Progenitor cell of endocrine pancreas (in vitro differentiated cells): Measurements from ENCODE around the gene FUT7. TPM values are rescaled to one million over a fixed set of nuclear protein-coding genes. Genes with fewer than 3 reads are reported as not detected.

Experiments used
- DNase-seq: peaks from one replicate; pipeline ENCODE4 v3.0.0; 2021; ENCODE audit warnings: low spot score; ENCODE audit not compliant: unreplicated experiment
- H3K27ac Mint-ChIP-seq: 2 replicates; pipeline ENCODE4 v1.8.0; 2021; ENCODE audit warnings: mild to moderate bottlenecking, moderate library complexity, mixed read lengths
- H3K27me3 Mint-ChIP-seq: 2 replicates; pipeline ENCODE4 v1.8.0; 2021; ENCODE audit warnings: mixed read lengths
- H3K36me3 Mint-ChIP-seq: 2 replicates; pipeline ENCODE4 v1.8.0; 2022; ENCODE audit warnings: mixed read lengths; ENCODE audit not compliant: insufficient read depth
- H3K4me1 Mint-ChIP-seq: 2 replicates; pipeline ENCODE4 v1.8.0; 2021; ENCODE audit warnings: low read depth, mixed read lengths
- H3K4me3 Mint-ChIP-seq: 2 replicates; pipeline ENCODE4 v1.8.0; 2021; ENCODE audit warnings: low read depth, mild to moderate bottlenecking, moderate library complexity, mixed read lengths
- H3K9me3 Mint-ChIP-seq: 2 replicates; pipeline ENCODE4 v1.8.0; 2021; ENCODE audit warnings: low read depth, mixed read lengths
- CTCF ChIP-seq: fragments of 200-600 bp; sonication (generic); IDR thresholded peaks from one replicate; pipeline ENCODE4 v1.5.0; 2021; ENCODE audit warnings: antibody characterized with exemption, mild to moderate bottlenecking; ENCODE audit not compliant: unreplicated experiment
- total RNA-seq: library from RNA; stranded (reverse); gene quantifications from 2 replicates; pipeline ENCODE4 v1.2.1, GENCODE V29; 2021

FUT7 gene
- total RNA-seq, 1 donor from 2014 or later, result not detected

DNA sequence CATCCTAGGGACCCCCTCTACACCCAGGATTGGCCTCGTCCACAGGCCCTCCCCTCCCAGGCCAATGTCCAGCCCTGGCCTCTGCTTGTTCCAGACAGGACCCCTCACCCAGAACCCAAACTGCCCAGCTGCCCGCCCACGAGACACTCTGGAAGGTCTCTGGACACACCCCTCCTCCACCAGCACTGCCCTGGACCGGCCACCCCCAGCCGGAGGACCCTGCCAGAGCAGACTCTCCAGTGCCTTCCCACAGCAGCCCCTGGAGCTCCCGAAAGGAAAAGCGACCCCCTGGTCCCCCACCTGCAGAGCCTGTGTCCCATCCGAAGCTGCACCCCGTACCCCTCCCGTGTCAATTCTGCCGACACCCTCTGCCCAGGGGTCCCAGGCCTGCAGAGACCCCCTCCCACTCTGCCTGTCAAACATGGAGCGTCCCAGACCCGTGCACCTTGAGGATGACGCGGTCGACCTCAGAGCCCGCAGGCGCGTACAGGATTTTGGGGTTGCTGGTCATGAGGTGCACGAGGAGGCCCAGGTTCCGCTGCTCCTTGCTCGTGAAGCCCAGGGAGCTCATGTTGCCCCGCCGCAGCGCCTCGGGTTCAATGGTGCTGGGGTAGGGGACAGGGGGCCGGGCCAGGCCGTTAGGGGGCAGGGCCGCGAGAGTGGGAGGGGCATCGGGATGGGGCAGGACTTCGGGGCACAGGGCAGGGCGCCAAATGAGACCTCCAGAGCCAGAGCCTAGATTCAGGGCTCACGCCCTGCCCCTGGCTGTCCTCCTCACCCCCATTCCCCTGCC lies 11.8 kb downstream of the FUT7 start:
- no peaks in the 10 kb centered on the region for H3K4me1 Mint-ChIP-seq
- TF ChIP-seq CTCF, result no peak
- H3K4me3 Mint-ChIP-seq, result no peak overlapping the region
- H3K36me3 Mint-ChIP-seq, result peaks cover 1% of the 10 kb centered on the region
- H3K9me3 Mint-ChIP-seq, result no peaks in the 10 kb centered on the region
- H3K27me3 Mint-ChIP-seq, result no peaks in the 10 kb centered on the region
- no peak overlapping the region for H3K27ac Mint-ChIP-seq
- no peak for DNase-seq

GRCh38 chr9:137018761-137019559 lies 12.9 kb downstream of the FUT7 start:
- Mint-ChIP-seq H3K4me3 (no peak overlapping the region), H3K27me3 (no peaks in the 10 kb centered on the region), H3K27ac (no peak overlapping the region), H3K4me1 (no peaks in the 10 kb centered on the region), H3K9me3 (no peaks in the 10 kb centered on the region), H3K36me3 (peaks cover 1% of the 10 kb centered on the region)
- no peak for DNase-seq
- TF ChIP-seq CTCF, result no peak

- no peak for DNase-seq
- no peak overlapping the region for H3K4me3 Mint-ChIP-seq
- no peaks in the 10 kb centered on the region for H3K4me1 Mint-ChIP-seq
- H3K9me3 Mint-ChIP-seq, result no peaks in the 10 kb centered on the region
- H3K27ac Mint-ChIP-seq, result no peak overlapping the region
- no peaks in the 10 kb centered on the region for H3K27me3 Mint-ChIP-seq
- TF ChIP-seq CTCF, result no peak
- H3K36me3 Mint-ChIP-seq, result peaks cover 1% of the 10 kb centered on the region
These were observed 13.9 kb downstream of the FUT7 start for GRCh38 chr9:137017791-137018497.

- DNase-seq, result no peak
- Mint-ChIP-seq H3K4me1 (no peaks in the 10 kb centered on the region), H3K27ac (no peak overlapping the region), H3K36me3 (peaks cover 1% of the 10 kb centered on the region), H3K27me3 (no peaks in the 10 kb centered on the region), H3K4me3 (no peak overlapping the region), H3K9me3 (no peaks in the 10 kb centered on the region)
- TF ChIP-seq CTCF, result no peak
These were observed 14.8 kb downstream of the FUT7 start for GRCh38 chr9:137017071-137017470.

GRCh38 chr9:137016436-137016835 lies 15.5 kb downstream of the FUT7 start:
- no peak for DNase-seq
- TF ChIP-seq CTCF, result no peak
- no peaks in the 10 kb centered on the region for H3K4me1 Mint-ChIP-seq
- H3K4me3 Mint-ChIP-seq, result no peak overlapping the region
- no peak overlapping the region for H3K27ac Mint-ChIP-seq
- no peaks in the 10 kb centered on the region for H3K9me3 Mint-ChIP-seq
- no peaks in the 10 kb centered on the region for H3K27me3 Mint-ChIP-seq
- peaks cover 1% of the 10 kb centered on the region for H3K36me3 Mint-ChIP-seq
